Prostate gland (tissue), 2 donors: Measurements from ENCODE around the gene DTD2.

Experiments used
- CTCF ChIP-seq, 4 experiments: fragments of 200-600 bp in 2 of 4; fragments of 450-650 bp in 2 of 4; sonication (generic) in 2 of 4; IDR thresholded peaks; 1 replicate in 3 of 4; 2 replicates in 1 of 4; pipeline ENCODE4 v1.5.1; 2016 to 2019; ENCODE audit warnings: antibody characterized with exemption in 4 of 4, mild to moderate bottlenecking in 2 of 4, moderate library complexity in 2 of 4
- POLR2A ChIP-seq: fragments of 450-650 bp; IDR thresholded peaks from one replicate; pipeline ENCODE4 v1.6.1; 2016; ENCODE audit warnings: antibody characterized with exemption, mild to moderate bottlenecking

GRCh38 chr14:31428011-31428410 lies 29.3 kb downstream of the DTD2 start:
- TF ChIP-seq CTCF (IDR thresholded peaks at IDR 0.05) (no peak), POLR2A (no peak)
